Measurements from ENCODE around the gene SMAD5.

DNA sequence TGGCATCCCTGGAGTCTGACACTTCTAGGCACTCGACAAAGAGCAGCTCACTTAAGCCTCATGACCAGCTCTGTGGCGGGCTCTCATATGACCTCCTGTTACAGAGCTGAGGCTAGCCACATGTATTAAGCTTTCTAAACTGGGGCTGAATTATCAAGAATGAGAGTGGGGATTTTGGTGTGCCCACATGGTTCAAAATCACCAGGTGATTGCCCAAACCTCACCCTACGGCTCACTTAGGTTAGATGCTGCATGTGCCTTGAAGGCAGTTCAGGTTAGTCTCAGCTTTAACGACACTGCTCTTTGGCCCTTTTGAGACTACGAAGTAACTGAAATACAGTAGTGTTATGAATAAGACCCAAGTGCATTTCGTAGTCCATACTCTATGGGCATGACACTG lies 99.7 kb downstream of the SMAD5 start:
- TF ChIP-seq, protein P1, sequence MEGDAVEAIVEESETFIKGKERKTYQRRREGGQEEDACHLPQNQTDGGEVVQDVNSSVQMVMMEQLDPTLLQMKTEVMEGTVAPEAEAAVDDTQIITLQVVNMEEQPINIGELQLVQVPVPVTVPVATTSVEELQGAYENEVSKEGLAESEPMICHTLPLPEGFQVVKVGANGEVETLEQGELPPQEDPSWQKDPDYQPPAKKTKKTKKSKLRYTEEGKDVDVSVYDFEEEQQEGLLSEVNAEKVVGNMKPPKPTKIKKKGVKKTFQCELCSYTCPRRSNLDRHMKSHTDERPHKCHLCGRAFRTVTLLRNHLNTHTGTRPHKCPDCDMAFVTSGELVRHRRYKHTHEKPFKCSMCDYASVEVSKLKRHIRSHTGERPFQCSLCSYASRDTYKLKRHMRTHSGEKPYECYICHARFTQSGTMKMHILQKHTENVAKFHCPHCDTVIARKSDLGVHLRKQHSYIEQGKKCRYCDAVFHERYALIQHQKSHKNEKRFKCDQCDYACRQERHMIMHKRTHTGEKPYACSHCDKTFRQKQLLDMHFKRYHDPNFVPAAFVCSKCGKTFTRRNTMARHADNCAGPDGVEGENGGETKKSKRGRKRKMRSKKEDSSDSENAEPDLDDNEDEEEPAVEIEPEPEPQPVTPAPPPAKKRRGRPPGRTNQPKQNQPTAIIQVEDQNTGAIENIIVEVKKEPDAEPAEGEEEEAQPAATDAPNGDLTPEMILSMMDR (IDR thresholded peaks at IDR 0.05), result no peak
- TF ChIP-seq POLR2AphosphoS5 (IDR thresholded peaks at IDR 0.05) (no peak), POLR2A (IDR thresholded peaks at IDR 0.05) (no peak)
